GM23248 (cell line): ENCODE results near the gene PREX1. TPM values are rescaled to one million over a fixed set of nuclear protein-coding genes. Genes with fewer than 3 reads are reported as not detected.

Source experiments
- DNase-seq: peaks from one replicate; pipeline ENCODE4 v3.0.0-alpha.2; 2015
- H2AFZ ChIP-seq: fragments of 200-600 bp; sonication (generic); 2 replicates; pipeline ENCODE4 v1.6.1; 2016; ENCODE audit warnings: antibody characterized with exemption
- H3F3A ChIP-seq: fragments of 200-600 bp; sonication (generic); 2 replicates; pipeline ENCODE4 v1.6.1; 2016; ENCODE audit warnings: mild to moderate bottlenecking, antibody characterized with exemption, mixed run types; ENCODE audit not compliant: insufficient read depth
- H3K27ac ChIP-seq: fragments of 200-600 bp; sonication (generic); 2 replicates; pipeline ENCODE4 v1.5.1; 2016; ENCODE audit warnings: mild to moderate bottlenecking
- H3K27me3 ChIP-seq: fragments of 200-600 bp; sonication (generic); replicated peaks from 2 replicates; pipeline ENCODE4 v1.6.1; 2016; ENCODE audit warnings: mild to moderate bottlenecking; ENCODE audit not compliant: insufficient read depth
- H3K36me3 ChIP-seq: fragments of 200-600 bp; sonication (generic); 2 replicates; pipeline ENCODE4 v1.6.1; 2016; ENCODE audit warnings: low read depth, mild to moderate bottlenecking
- H3K4me1 ChIP-seq: fragments of 200-600 bp; sonication (generic); 2 replicates; pipeline ENCODE4 v1.6.1; 2016; ENCODE audit warnings: mild to moderate bottlenecking; ENCODE audit not compliant: insufficient read depth
- H3K4me2 ChIP-seq: fragments of 200-600 bp; sonication (generic); one replicate; pipeline ENCODE4 v1.6.1; 2016; ENCODE audit warnings: mild to moderate bottlenecking; ENCODE audit not compliant: unreplicated experiment
- H3K4me3 ChIP-seq: fragments of 200-600 bp; sonication (generic); 2 replicates; pipeline ENCODE4 v1.5.1; 2016; ENCODE audit warnings: mild to moderate bottlenecking
- H3K79me2 ChIP-seq: fragments of 200-600 bp; sonication (generic); 2 replicates; pipeline ENCODE4 v1.6.1; 2016; ENCODE audit warnings: mild to moderate bottlenecking; ENCODE audit not compliant: insufficient read depth
- H3K9ac ChIP-seq: fragments of 200-600 bp; sonication (generic); 2 replicates; pipeline ENCODE4 v1.6.1; 2016; ENCODE audit warnings: mild to moderate bottlenecking
- H3K9me2 ChIP-seq: fragments of 200-600 bp; sonication (generic); 2 replicates; pipeline ENCODE4 v1.6.1; 2016; ENCODE audit warnings: mixed run types, mild to moderate bottlenecking, moderate library complexity; ENCODE audit not compliant: insufficient read depth
- H3K9me3 ChIP-seq: fragments of 200-600 bp; sonication (generic); one replicate; pipeline ENCODE4 v1.6.1; 2017; ENCODE audit warnings: low read depth
- H4K20me1 ChIP-seq: fragments of 200-600 bp; sonication (generic); 2 replicates; pipeline ENCODE4 v1.6.0; 2016; ENCODE audit not compliant: insufficient read depth
- EZH2 ChIP-seq: fragments of 200-600 bp; sonication (generic); IDR thresholded peaks from 2 replicates; pipeline ENCODE4 v1.6.1; 2018; ENCODE audit warnings: antibody characterized with exemption, mild to moderate bottlenecking; ENCODE audit not compliant: insufficient read depth, poor library complexity, severe bottlenecking
- EZH2phosphoT487 ChIP-seq: fragments of 200-600 bp; sonication (generic); IDR thresholded peaks from 2 replicates; pipeline ENCODE4 v1.6.1; 2018; ENCODE audit warnings: antibody characterized with exemption, moderate library complexity, mild to moderate bottlenecking, low read depth; ENCODE audit not compliant: insufficient read depth
- WGBS, 2 experiments: methylation state at CpG; one replicate each; pipeline ENCODE4 v1.1.6; 2015 to 2017; ENCODE audit warnings: low lambda C conversion rate in 2 of 2, low coverage in 1 of 2; ENCODE audit errors: missing lambda C conversion rate in 2 of 2; 5-methylcytosine and 5-hydroxymethylcytosine counted together
- in situ Hi-C: fragments of 300-500 bp; cut with MboI; formaldehyde crosslinking; loops from 2 replicates; pipeline ENCODE4 v1.15.0; 2020
- polyA plus RNA-seq: library from polyadenylated mRNA; unstranded; fragments of >200 nt; fragmentation: Nextera tagmentation; extraction: Ambion mirVana; gene quantifications from 2 replicates; pipeline ENCODE4 v1.2.1, GENCODE V29; 2016
- total RNA-seq: library from RNA; depleted of rRNA; stranded (reverse); fragments of >200 nt; shearing (Covaris generic); gene quantifications from 2 replicates; pipeline ENCODE4 v1.2.3, GENCODE V29; 2014

Gene PREX1
- total and polyA plus RNA-seq, 2 experiments from 2014 or later, result 0.13 to 0.65 TPM

GRCh38 chr20:48843057-48843806 is 15.4 kb upstream of the PREX1 start:
- 96% methylated on average over 6 of the region's 6 CpGs for WGBS, 2 experiments
- in situ Hi-C loops, result no loop called here

GRCh38 chr20:48841875-48842529 is 14.2 kb upstream of the PREX1 start:
- TF ChIP-seq EZH2 (no peak), EZH2phosphoT487 (0 out of 2 replicates have a peak, but pooled peaks have one; percentile 57)
- no peaks in the 10 kb centered on the region for H3K9me2 ChIP-seq
- H2AFZ ChIP-seq, result no peak overlapping the region
- H3K9me3 ChIP-seq, result no peaks in the 10 kb centered on the region
- in situ Hi-C loops, result no loop called here
- no peaks in the 10 kb centered on the region for H3K36me3 ChIP-seq
- no peak overlapping the region for H3K4me3 ChIP-seq
- H3K4me2 ChIP-seq, result peak overlapping the region; percentile 13
- no peaks in the 10 kb centered on the region for H3K79me2 ChIP-seq
- H3K27ac ChIP-seq, result no peak overlapping the region
- 33 to 43% methylated on average over 4 of the region's 4 CpGs for WGBS, 2 experiments
- no peaks in the 10 kb centered on the region for H4K20me1 ChIP-seq
- H3K4me1 ChIP-seq, result peaks cover 14% of the 10 kb centered on the region
- H3F3A ChIP-seq, result no peaks in the 10 kb centered on the region
- H3K9ac ChIP-seq, result no peak overlapping the region
- H3K27me3 ChIP-seq, result no peaks in the 10 kb centered on the region
- DNase-seq, result peak; percentile 88

More at GRCh38 chr20:48843057-48843806, 15.4 kb upstream of the PREX1 start:
- Histone ChIP-seq H3K4me2 (no peak overlapping the region), H3K4me1 (peaks cover 14% of the 10 kb centered on the region), H3K27me3 (no peaks in the 10 kb centered on the region), H4K20me1 (no peaks in the 10 kb centered on the region), H3K4me3 (no peak overlapping the region), H3K9ac (no peak overlapping the region), H3K9me3 (no peaks in the 10 kb centered on the region), H3K27ac (no peak overlapping the region), H3K9me2 (no peaks in the 10 kb centered on the region), H3K36me3 (no peaks in the 10 kb centered on the region), H3K79me2 (no peaks in the 10 kb centered on the region), H2AFZ (no peak overlapping the region), H3F3A (no peaks in the 10 kb centered on the region)
- DNase-seq, result peak; percentile 27
- no peak for TF ChIP-seq EZH2phosphoT487
- TF ChIP-seq EZH2, result no peak

GRCh38 chr20:48841196-48841874 is 13.5 kb upstream of the PREX1 start:
- in situ Hi-C loops, result no loop called here
- Histone ChIP-seq H3K27ac (no peak overlapping the region), H3K9ac (no peak overlapping the region), H3K4me3 (no peak overlapping the region), H4K20me1 (no peaks in the 10 kb centered on the region), H3K4me1 (peaks cover 14% of the 10 kb centered on the region), H3F3A (no peaks in the 10 kb centered on the region), H3K27me3 (no peaks in the 10 kb centered on the region), H3K4me2 (peak overlapping the region; percentile 13), H3K79me2 (no peaks in the 10 kb centered on the region), H3K9me2 (no peaks in the 10 kb centered on the region), H2AFZ (no peak overlapping the region), H3K9me3 (no peaks in the 10 kb centered on the region), H3K36me3 (no peaks in the 10 kb centered on the region)
- DNase-seq, result no peak
- TF ChIP-seq EZH2phosphoT487 (no peak), EZH2 (no peak)
- WGBS, 2 experiments, result 66 to 68% methylated on average over 7 of the region's 7 CpGs

- Histone ChIP-seq H2AFZ (no peak overlapping the region), H3K36me3 (no peaks in the 10 kb centered on the region), H3K4me3 (no peak overlapping the region), H4K20me1 (no peaks in the 10 kb centered on the region), H3K9me2 (no peaks in the 10 kb centered on the region), H3K4me2 (no peak overlapping the region), H3K27ac (no peak overlapping the region), H3K9ac (no peak overlapping the region), H3K9me3 (no peaks in the 10 kb centered on the region), H3K4me1 (peaks cover 9% of the 10 kb centered on the region), H3K27me3 (0 out of 2 replicates have a peak, but pooled peaks cover 5% of the 10 kb centered on the region), H3K79me2 (no peaks in the 10 kb centered on the region), H3F3A (no peaks in the 10 kb centered on the region)
- in situ Hi-C loops, result no loop called here
- WGBS, 2 experiments, result 90 to 91% methylated on average over 11 of the region's 11 CpGs
- no peak for DNase-seq
- TF ChIP-seq EZH2, result no peak
- no peak for TF ChIP-seq EZH2phosphoT487
Observed at GRCh38 chr20:48839154-48839917, 11.5 kb upstream of the PREX1 start.
